CD4-positive, alpha-beta T cell (primary cell): Measurements from ENCODE around the gene NRXN3. TPM values are rescaled to one million over a fixed set of nuclear protein-coding genes. Genes with fewer than 3 reads are reported as not detected.

Source experiments
- ATAC-seq: fragments of 200-7000 bp; cut with Tn5 transposase; one replicate; pipeline ENCODE4 v1.10.0; 2022; ENCODE audit warnings: mild to moderate bottlenecking; ENCODE audit not compliant: poor library complexity
- CTCF ChIA-PET: fragments of 350-600 bp; sonication (Branson Sonifier 250); formaldehyde crosslinking; loops from one replicate; lab custom pipeline; 2021; ENCODE audit warnings: antibody characterized with exemption, inconsistent platforms; lab: Charles Lee
- POLR2A ChIA-PET: fragments of 350-600 bp; sonication (Branson Sonifier 250); formaldehyde crosslinking; loops from one replicate; lab custom pipeline; 2021; ENCODE audit warnings: antibody characterized with exemption, inconsistent platforms; lab: Charles Lee
- DNase-seq, 14 experiments: peaks; one replicate each; pipeline ENCODE4 v3.0.0-alpha.2; 2013 to 2020; ENCODE audit warnings: mixed read lengths in 2 of 14
- H3K27ac ChIP-seq, 2 donors: one replicate each; pipeline versions ENCODE4 v1.5.1 to v1.7.0; 2013; ENCODE audit warnings: low read length in 2 of 2, low read depth in 1 of 2, mild to moderate bottlenecking in 1 of 2
- H3K27me3 ChIP-seq, 2 experiments: 1 replicate in 1 of 2; 2 replicates in 1 of 2; pipeline versions ENCODE4 v1.6.1 to v1.7.0; 2013; ENCODE audit warnings: low read length in 2 of 2, control low read depth in 1 of 2, mild to moderate bottlenecking in 1 of 2, moderate library complexity in 1 of 2; ENCODE audit not compliant: insufficient read depth in 2 of 2, control insufficient read depth in 1 of 2
- H3K36me3 ChIP-seq: one replicate; pipeline ENCODE4 v1.6.1; 2013; ENCODE audit warnings: low read length, control low read depth; ENCODE audit not compliant: insufficient read depth
- H3K4me1 ChIP-seq: one replicate; pipeline ENCODE4 v1.6.1; 2013; ENCODE audit warnings: low read length, control low read depth; ENCODE audit not compliant: insufficient read depth
- H3K4me3 ChIP-seq: one replicate; pipeline ENCODE4 v1.5.1; 2013; ENCODE audit warnings: mild to moderate bottlenecking, low read length, moderate library complexity
- H3K9me3 ChIP-seq, 2 experiments: 1 replicate in 1 of 2; 2 replicates in 1 of 2; pipeline versions ENCODE4 v1.6.1 to v1.7.0; 2013; ENCODE audit warnings: low read length in 2 of 2, mild to moderate bottlenecking in 2 of 2, control low read depth in 1 of 2, moderate library complexity in 1 of 2; ENCODE audit not compliant: control insufficient read depth in 1 of 2, insufficient read depth in 1 of 2
- H3K27ac Mint-ChIP-seq: one replicate; pipeline ENCODE4 v1.8.0; 2020; ENCODE audit warnings: mixed read lengths
- H3K27me3 Mint-ChIP-seq: one replicate; pipeline ENCODE4 v1.8.0; 2021; ENCODE audit warnings: mixed read lengths
- H3K36me3 Mint-ChIP-seq: one replicate; pipeline ENCODE4 v1.8.0; 2021; ENCODE audit warnings: low read depth, mixed read lengths
- H3K4me1 Mint-ChIP-seq: one replicate; pipeline ENCODE4 v1.8.0; 2021; ENCODE audit warnings: low read depth, mixed read lengths
- H3K4me3 Mint-ChIP-seq: one replicate; pipeline ENCODE4 v1.8.0; 2020; ENCODE audit warnings: mild to moderate bottlenecking, mixed read lengths
- H3K9me3 Mint-ChIP-seq: one replicate; pipeline ENCODE4 v1.8.0; 2020; ENCODE audit warnings: mixed read lengths
- intact Hi-C, 2 experiments: fragments of 100-400 bp; cut with DNase I in 1 of 2; cut with micrococcal nuclease in 1 of 2; formaldehyde crosslinking; loops; one replicate each; pipeline versions ENCODE4 v1.15.1 to v1.9.0; 2023 to 2025; cut with DNase I, micrococcal nuclease
- total RNA-seq, 174 experiments: library from RNA in 2 of 174; stranded (reverse) in 2 of 174; gene quantifications; one replicate each; pipeline ENCODE4 v1.2.3 and lab custom pipeline; 2021 to 2026
- TF ChIP-seq, protein P1 (sequence below): fragments of 200-600 bp; IDR thresholded peaks from one replicate; pipeline ENCODE4 v1.8.0; 2022; ENCODE audit warnings: antibody characterized with exemption, mild to moderate bottlenecking

NRXN3 gene
- total RNA-seq, 2 experiments from 2014 or later: not detected

GRCh38 chr14:78688503-78688902, 518.3 kb downstream of the NRXN3 start:
- intact Hi-C loops: no loop called here
- H3K4me1 Mint-ChIP-seq: no peaks in the 10 kb centered on the region

GRCh38 chr14:78690836-78691235, 520.7 kb downstream of the NRXN3 start:
- Mint-ChIP-seq H3K27ac (no peak overlapping the region), H3K4me3 (no peak overlapping the region), H3K27me3 (peaks cover 4% of the 10 kb centered on the region), H3K36me3 (no peaks in the 10 kb centered on the region), H3K4me1 (no peaks in the 10 kb centered on the region), H3K9me3 (peaks cover 3% of the 10 kb centered on the region)
- peaks cover 0 to 4% of the 10 kb centered on the region in 2 experiments for H3K9me3 ChIP-seq
- no peaks in the 10 kb centered on the region for H3K36me3 ChIP-seq
- DNase-seq (no peak), ATAC-seq (no peak)
- H3K27ac ChIP-seq: no peak overlapping the region
- TF ChIP-seq, protein P1, sequence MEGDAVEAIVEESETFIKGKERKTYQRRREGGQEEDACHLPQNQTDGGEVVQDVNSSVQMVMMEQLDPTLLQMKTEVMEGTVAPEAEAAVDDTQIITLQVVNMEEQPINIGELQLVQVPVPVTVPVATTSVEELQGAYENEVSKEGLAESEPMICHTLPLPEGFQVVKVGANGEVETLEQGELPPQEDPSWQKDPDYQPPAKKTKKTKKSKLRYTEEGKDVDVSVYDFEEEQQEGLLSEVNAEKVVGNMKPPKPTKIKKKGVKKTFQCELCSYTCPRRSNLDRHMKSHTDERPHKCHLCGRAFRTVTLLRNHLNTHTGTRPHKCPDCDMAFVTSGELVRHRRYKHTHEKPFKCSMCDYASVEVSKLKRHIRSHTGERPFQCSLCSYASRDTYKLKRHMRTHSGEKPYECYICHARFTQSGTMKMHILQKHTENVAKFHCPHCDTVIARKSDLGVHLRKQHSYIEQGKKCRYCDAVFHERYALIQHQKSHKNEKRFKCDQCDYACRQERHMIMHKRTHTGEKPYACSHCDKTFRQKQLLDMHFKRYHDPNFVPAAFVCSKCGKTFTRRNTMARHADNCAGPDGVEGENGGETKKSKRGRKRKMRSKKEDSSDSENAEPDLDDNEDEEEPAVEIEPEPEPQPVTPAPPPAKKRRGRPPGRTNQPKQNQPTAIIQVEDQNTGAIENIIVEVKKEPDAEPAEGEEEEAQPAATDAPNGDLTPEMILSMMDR: no peak
- ChIA-PET CTCF (interaction anchor here (1.2 kb wide), 1 partner anchor 15 kb away, joined by 3 read pairs; no protein-coding TSS in a partner anchor), POLR2A (no interaction called here)
- no peaks in the 10 kb centered on the region for H3K27me3 ChIP-seq
- intact Hi-C loops: no loop called here
- no peak overlapping the region for H3K4me3 ChIP-seq
- no peaks in the 10 kb centered on the region for H3K4me1 ChIP-seq

More at GRCh38 chr14:78688503-78688902, 518.3 kb downstream of the NRXN3 start:
- H3K27ac ChIP-seq: no peak overlapping the region
- no peaks in the 10 kb centered on the region for H3K4me1 ChIP-seq
- Mint-ChIP-seq H3K4me3 (no peak overlapping the region), H3K27ac (no peak overlapping the region), H3K36me3 (no peaks in the 10 kb centered on the region), H3K27me3 (no peaks in the 10 kb centered on the region), H3K9me3 (peaks cover 3% of the 10 kb centered on the region)
- CTCF ChIA-PET: no interaction called here
- no peaks in the 10 kb centered on the region for H3K27me3 ChIP-seq
- POLR2A ChIA-PET: no interaction called here
- TF ChIP-seq, protein P1: no peak
- DNase-seq (no peak), ATAC-seq (no peak)
- H3K4me3 ChIP-seq: no peak overlapping the region
- peaks cover 0 to 4% of the 10 kb centered on the region in 2 experiments for H3K9me3 ChIP-seq
- no peaks in the 10 kb centered on the region for H3K36me3 ChIP-seq

GRCh38 chr14:78697341-78697740, 527.2 kb downstream of the NRXN3 start:
- no peaks in the 10 kb centered on the region for H3K4me1 ChIP-seq
- TF ChIP-seq, protein P1: no peak
- DNase-seq (no peak), ATAC-seq (no peak)
- no peaks in the 10 kb centered on the region for H3K36me3 ChIP-seq
- H3K9me3 ChIP-seq: peaks cover 0 to 4% of the 10 kb centered on the region in 2 experiments
- intact Hi-C loops: no loop called here
- H3K27me3 Mint-ChIP-seq: peaks cover 5% of the 10 kb centered on the region
- ChIA-PET CTCF (no interaction called here), POLR2A (no interaction called here)
- no peaks in the 10 kb centered on the region for H3K9me3 Mint-ChIP-seq
- H3K4me3 ChIP-seq: no peak overlapping the region
- no peaks in the 10 kb centered on the region for H3K27me3 ChIP-seq
- no peaks in the 10 kb centered on the region for H3K4me1 Mint-ChIP-seq
- no peaks in the 10 kb centered on the region for H3K36me3 Mint-ChIP-seq
- H3K4me3 Mint-ChIP-seq: no peak overlapping the region
- H3K27ac ChIP-seq: no peak overlapping the region
- no peak overlapping the region for H3K27ac Mint-ChIP-seq
